H9 (cell line): ENCODE measurements around the gene KDM4D. TPM values are rescaled to one million over a fixed set of nuclear protein-coding genes. Genes with fewer than 3 reads are reported as not detected.

Source experiments
- DNase-seq: peaks from one replicate; pipeline ENCODE4 v3.0.0-alpha.2; 2017
- H2AFZ ChIP-seq: one replicate; pipeline ENCODE4 v1.6.1; 2013; ENCODE audit warnings: mild to moderate bottlenecking, low read length, control low read depth, moderate library complexity
- H2AK5ac ChIP-seq: 2 replicates; pipeline ENCODE4 v1.6.1; 2013; ENCODE audit warnings: low read length, control low read depth, mixed read lengths; ENCODE audit not compliant: insufficient read length
- H2BK120ac ChIP-seq: one replicate; pipeline ENCODE4 v1.6.1; 2013; ENCODE audit warnings: low read depth, mild to moderate bottlenecking, low read length, control low read depth, inconsistent platforms; ENCODE audit not compliant: poor library complexity, severe bottlenecking
- H2BK12ac ChIP-seq: 2 replicates; pipeline ENCODE4 v1.6.1; 2013; ENCODE audit warnings: low read length, control low read depth, mixed read lengths, low read depth; ENCODE audit not compliant: insufficient read length
- H2BK15ac ChIP-seq: 2 replicates; pipeline ENCODE4 v1.6.1; 2013; ENCODE audit warnings: low read depth, low read length, control low read depth
- H2BK20ac ChIP-seq: one replicate; pipeline ENCODE4 v1.6.1; 2013; ENCODE audit warnings: low read depth, mild to moderate bottlenecking, low read length, control low read depth, inconsistent platforms; ENCODE audit not compliant: poor library complexity, severe bottlenecking
- H2BK5ac ChIP-seq: 2 replicates; pipeline ENCODE4 v1.6.1; 2013; ENCODE audit warnings: low read length, control low read depth, mixed read lengths; ENCODE audit not compliant: insufficient read length
- H3K14ac ChIP-seq: 2 replicates; pipeline ENCODE4 v1.6.1; 2013; ENCODE audit warnings: low read length, control low read depth; ENCODE audit not compliant: insufficient read depth
- H3K18ac ChIP-seq: 2 replicates; pipeline ENCODE4 v1.6.1; 2013; ENCODE audit warnings: low read depth, mild to moderate bottlenecking, mixed read lengths, low read length, control low read depth; ENCODE audit not compliant: insufficient read length
- H3K23ac ChIP-seq: 2 replicates; pipeline ENCODE4 v1.6.1; 2013; ENCODE audit warnings: low read length, control low read depth, mixed read lengths, low read depth; ENCODE audit not compliant: insufficient read length
- H3K23me2 ChIP-seq: 2 replicates; pipeline ENCODE4 v1.6.1; 2013; ENCODE audit warnings: low read depth, mild to moderate bottlenecking, mixed read lengths, low read length, control low read depth; ENCODE audit not compliant: insufficient read length, poor library complexity, severe bottlenecking
- H3K27ac ChIP-seq: 2 replicates; pipeline ENCODE4 v1.5.1; 2013; ENCODE audit warnings: low read length, control low read depth, mixed read lengths, low read depth; ENCODE audit not compliant: insufficient read length
- H3K27me3 ChIP-seq: 2 replicates; pipeline ENCODE4 v1.6.1; 2013; ENCODE audit warnings: low read length, control low read depth, inconsistent platforms; ENCODE audit not compliant: insufficient read depth
- H3K4ac ChIP-seq: 2 replicates; pipeline ENCODE4 v1.6.1; 2013; ENCODE audit warnings: low read depth, mild to moderate bottlenecking, control low read depth, inconsistent platforms, low read length, moderate library complexity
- H3K4me1 ChIP-seq: 2 replicates; pipeline ENCODE4 v1.6.1; 2013; ENCODE audit warnings: low read length, control low read depth, inconsistent platforms; ENCODE audit not compliant: insufficient read depth
- H3K4me2 ChIP-seq: 2 replicates; pipeline ENCODE4 v1.6.1; 2013; ENCODE audit warnings: low read length, control low read depth, mixed read lengths; ENCODE audit not compliant: insufficient read length, insufficient read depth
- H3K56ac ChIP-seq: 2 replicates; pipeline ENCODE4 v1.6.1; 2013; ENCODE audit warnings: low read depth, mild to moderate bottlenecking, mixed read lengths, low read length, control low read depth; ENCODE audit not compliant: insufficient read length
- H3K79me1 ChIP-seq: 2 replicates; pipeline ENCODE4 v1.6.1; 2013; ENCODE audit warnings: low read depth, mild to moderate bottlenecking, moderate library complexity, low read length, control low read depth, inconsistent platforms; ENCODE audit not compliant: insufficient read depth, poor library complexity, severe bottlenecking
- H3K79me2 ChIP-seq: 2 replicates; pipeline ENCODE4 v1.6.1; 2013; ENCODE audit warnings: low read length, control low read depth, inconsistent platforms; ENCODE audit not compliant: insufficient read depth
- H3K9ac ChIP-seq: 2 replicates; pipeline ENCODE4 v1.6.1; 2013; ENCODE audit warnings: low read length, control low read depth, mixed read lengths; ENCODE audit not compliant: insufficient read length; ENCODE audit errors: extremely low read depth
- H3K9me3 ChIP-seq: one replicate; pipeline ENCODE4 v1.6.1; 2013; ENCODE audit warnings: low read depth, low read length, inconsistent platforms; ENCODE audit not compliant: control insufficient read depth
- H3T11ph ChIP-seq: one replicate; pipeline ENCODE4 v1.6.1; 2013; ENCODE audit warnings: mild to moderate bottlenecking, low read length, control low read depth, inconsistent platforms
- H4K20me1 ChIP-seq: one replicate; pipeline ENCODE4 v1.6.1; 2013; ENCODE audit not compliant: control insufficient read depth, insufficient read length, insufficient read depth
- H4K5ac ChIP-seq: 2 replicates; pipeline ENCODE4 v1.6.1; 2013; ENCODE audit warnings: low read depth, mild to moderate bottlenecking, mixed read lengths, low read length, control low read depth; ENCODE audit not compliant: insufficient read length
- H4K8ac ChIP-seq: replicated peaks from 2 replicates; pipeline ENCODE4 v1.6.1; 2013; ENCODE audit warnings: low read length, control low read depth, mixed read lengths, low read depth; ENCODE audit not compliant: insufficient read length
- H4K91ac ChIP-seq: 2 replicates; pipeline ENCODE4 v1.6.1; 2013; ENCODE audit warnings: low read depth, mild to moderate bottlenecking, moderate library complexity, mixed read lengths, low read length, control low read depth; ENCODE audit not compliant: insufficient read length
- H3K27ac Mint-ChIP-seq, 3 experiments: 2 replicates in 2 of 3; 3 replicates in 1 of 3; pipeline ENCODE4 v1.8.0; 2020 to 2021; ENCODE audit warnings: mixed read lengths in 3 of 3, mild to moderate bottlenecking in 1 of 3, moderate library complexity in 1 of 3
- H3K27me3 Mint-ChIP-seq: 2 replicates; pipeline ENCODE4 v1.8.0; 2021; ENCODE audit warnings: low read depth, mild to moderate bottlenecking, moderate library complexity, mixed read lengths
- H3K36me3 Mint-ChIP-seq, 3 experiments: 2 replicates in 2 of 3; 3 replicates in 1 of 3; pipeline ENCODE4 v1.8.0; 2020 to 2021; ENCODE audit warnings: low read depth in 3 of 3, mixed read lengths in 3 of 3; ENCODE audit not compliant: insufficient read depth in 1 of 3
- H3K4me1 Mint-ChIP-seq, 2 experiments: 2 replicates each; pipeline ENCODE4 v1.8.0; 2020; ENCODE audit warnings: mixed read lengths in 2 of 2
- H3K4me3 Mint-ChIP-seq, 2 experiments: 2 replicates in 1 of 2; 3 replicates in 1 of 2; pipeline ENCODE4 v1.8.0; 2020 to 2021; ENCODE audit warnings: mild to moderate bottlenecking in 2 of 2, mixed read lengths in 2 of 2, moderate library complexity in 1 of 2
- H3K9me3 Mint-ChIP-seq, 2 experiments: 2 replicates in 1 of 2; 3 replicates in 1 of 2; pipeline ENCODE4 v1.8.0; 2020; ENCODE audit warnings: mild to moderate bottlenecking in 2 of 2, mixed read lengths in 2 of 2, moderate library complexity in 1 of 2
- WGBS: extraction: QIAGEN DNeasy Blood & Tissue Kit; methylation state at CpG from one replicate; pipeline ENCODE4 v1.1.7; 2013; ENCODE audit warnings: missing lambda C conversion rate, low lambda C conversion rate, mixed read lengths; ENCODE audit not compliant: insufficient read length; ENCODE audit errors: extremely low coverage; 5-methylcytosine and 5-hydroxymethylcytosine counted together
- total RNA-seq: library from RNA; stranded (reverse); gene quantifications from 2 replicates; pipeline ENCODE4 v1.2.1, GENCODE V29; 2021
- TF ChIP-seq, protein P1 (sequence below): fragments of 200-600 bp; sonication (generic); conservative IDR thresholded peaks from 3 replicates; pipeline ENCODE4 v1.8.0; 2021; ENCODE audit warnings: antibody characterized with exemption, mild to moderate bottlenecking

Gene KDM4D
- total RNA-seq, 1 experiment from 2014 or later = 1.9 TPM

- Histone ChIP-seq H2BK20ac (no peak overlapping the region), H3K79me1 (no peaks in the 10 kb centered on the region), H2BK5ac (no peak overlapping the region), H3K14ac (no peak overlapping the region), H4K5ac (no peak overlapping the region), H2BK120ac (no peak overlapping the region), H3K23me2 (no peaks in the 10 kb centered on the region), H4K20me1 (no peaks in the 10 kb centered on the region), H3K4ac (no peak overlapping the region), H2BK15ac (no peak overlapping the region), H3K79me2 (no peaks in the 10 kb centered on the region), H3K23ac (no peak overlapping the region), H3K9me3 (no peaks in the 10 kb centered on the region), H3K27ac (no peak overlapping the region), H3K56ac (no peak overlapping the region), H3K18ac (no peak overlapping the region), H4K8ac (no peak overlapping the region), H3T11ph (no peak overlapping the region), H2BK12ac (no peak overlapping the region), H2AK5ac (no peak overlapping the region), H3K9ac (no peak overlapping the region), H4K91ac (no peak overlapping the region), H3K4me1 (no peaks in the 10 kb centered on the region), H3K27me3 (no peaks in the 10 kb centered on the region), H2AFZ (no peak overlapping the region), H3K4me2 (no peak overlapping the region)
- H3K9me3 Mint-ChIP-seq = no peaks in the 10 kb centered on the region
- H3K27ac Mint-ChIP-seq = no peak overlapping the region
- TF ChIP-seq, protein P1, sequence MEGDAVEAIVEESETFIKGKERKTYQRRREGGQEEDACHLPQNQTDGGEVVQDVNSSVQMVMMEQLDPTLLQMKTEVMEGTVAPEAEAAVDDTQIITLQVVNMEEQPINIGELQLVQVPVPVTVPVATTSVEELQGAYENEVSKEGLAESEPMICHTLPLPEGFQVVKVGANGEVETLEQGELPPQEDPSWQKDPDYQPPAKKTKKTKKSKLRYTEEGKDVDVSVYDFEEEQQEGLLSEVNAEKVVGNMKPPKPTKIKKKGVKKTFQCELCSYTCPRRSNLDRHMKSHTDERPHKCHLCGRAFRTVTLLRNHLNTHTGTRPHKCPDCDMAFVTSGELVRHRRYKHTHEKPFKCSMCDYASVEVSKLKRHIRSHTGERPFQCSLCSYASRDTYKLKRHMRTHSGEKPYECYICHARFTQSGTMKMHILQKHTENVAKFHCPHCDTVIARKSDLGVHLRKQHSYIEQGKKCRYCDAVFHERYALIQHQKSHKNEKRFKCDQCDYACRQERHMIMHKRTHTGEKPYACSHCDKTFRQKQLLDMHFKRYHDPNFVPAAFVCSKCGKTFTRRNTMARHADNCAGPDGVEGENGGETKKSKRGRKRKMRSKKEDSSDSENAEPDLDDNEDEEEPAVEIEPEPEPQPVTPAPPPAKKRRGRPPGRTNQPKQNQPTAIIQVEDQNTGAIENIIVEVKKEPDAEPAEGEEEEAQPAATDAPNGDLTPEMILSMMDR = no peak
- no CpG with 5 or more reads among the region's 4 CpGs for WGBS
- peaks cover 5% of the 10 kb centered on the region for H3K27me3 Mint-ChIP-seq
- peaks cover 0 to 8% (median 0%) of the 10 kb centered on the region in 3 experiments; a peak in 1 of 7 replicates for H3K36me3 Mint-ChIP-seq
- H3K4me1 Mint-ChIP-seq = no peaks in the 10 kb centered on the region
- no peak for DNase-seq
- no peak overlapping the region for H3K4me3 Mint-ChIP-seq
Observed at GRCh38 chr11:94956963-94957362, 16.5 kb upstream of the KDM4D start.
